ENCODE data around the gene ATXN10.

DNA sequence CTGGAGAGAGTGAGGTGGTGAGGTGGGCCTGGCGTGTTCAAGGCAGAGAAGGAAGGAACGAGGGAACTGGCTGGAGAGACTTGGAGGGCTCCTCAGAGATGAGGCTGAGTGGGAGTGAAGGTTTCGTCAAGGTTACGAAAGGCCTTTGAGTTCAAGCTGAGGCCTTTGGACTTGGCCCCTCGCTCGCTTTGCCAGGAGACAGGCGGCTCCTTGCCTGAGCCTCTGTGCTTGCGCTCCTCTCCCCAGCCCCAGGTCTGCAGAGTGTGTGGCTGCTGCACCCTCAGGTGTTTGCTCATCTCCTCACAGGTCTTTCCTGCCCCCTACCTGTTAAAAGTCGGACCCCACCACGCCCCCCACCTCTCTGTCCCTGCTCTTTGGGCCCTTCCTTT is 91.6 kb downstream of the ATXN10 start:
- TF ChIP-seq CTCF (IDR thresholded peaks at IDR 0.05; ENCODE audit: low read depth, low read length), result no peak
- no peak for TF ChIP-seq EZH2phosphoT487 (IDR thresholded peaks at IDR 0.05; ENCODE audit: low read depth)

Measured in OCI-LY3 (cell line).